A673 (cell line): ENCODE data around the gene MORC3.

Experiments
- CTCF ChIP-seq: fragments of 300-800, 200-600 bp; sonication (generic); conservative IDR thresholded peaks from 2 replicates; pipeline ENCODE4 v1.5.1; 2017; ENCODE audit warnings: low read depth, mild to moderate bottlenecking, antibody characterized with exemption, low read length, moderate library complexity, mixed read lengths
- EZH2 ChIP-seq: fragments of 200-600 bp; sonication (generic); IDR thresholded peaks from 2 replicates; pipeline ENCODE4 v1.6.1; 2017; ENCODE audit warnings: borderline replicate concordance, low read depth, mild to moderate bottlenecking, mixed read lengths, antibody characterized with exemption, low read length; ENCODE audit not compliant: poor library complexity, severe bottlenecking

DNA sequence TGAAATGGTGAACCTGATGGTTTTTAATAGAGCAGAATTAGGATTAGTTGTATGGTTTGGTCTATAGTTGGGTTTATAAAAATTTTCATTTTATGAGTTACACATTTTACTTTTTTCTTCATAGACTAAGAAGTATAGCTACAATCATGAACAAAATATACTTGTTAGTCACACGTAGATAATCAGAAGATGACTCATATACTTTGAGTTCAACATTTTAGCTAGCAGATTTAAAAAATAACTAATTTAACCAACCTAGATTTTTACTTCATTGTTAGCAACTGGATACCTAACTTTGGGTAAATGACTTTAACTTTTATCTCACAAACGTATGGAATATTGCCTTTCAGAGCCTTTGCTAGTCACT, 27.9 kb downstream of the MORC3 start:
- TF ChIP-seq CTCF = no peak
- no peak for TF ChIP-seq EZH2
